Adrenal gland (tissue), 12 donors: ENCODE results near the gene ATP6V0A4. TPM values are rescaled to one million over a fixed set of nuclear protein-coding genes. Genes with fewer than 3 reads are reported as not detected.

Source experiments
- DNase-seq, 7 donors: peaks; one replicate each; pipeline ENCODE4 v3.0.0-alpha.2; 2019 to 2020
- H3K27ac ChIP-seq, 5 donors: fragments of 200-600 bp; sonication (generic) in 4 of 5; 1 replicate in 3 of 5; 2 replicates in 2 of 5; pipeline versions ENCODE4 v1.5.1 to v1.8.0; 2016 to 2020; ENCODE audit warnings: mild to moderate bottlenecking in 1 of 5
- H3K27me3 ChIP-seq: fragments of 200-600 bp; 2 replicates; pipeline ENCODE4 v1.8.0; 2021
- H3K36me3 ChIP-seq, 2 donors: fragments of 200-600 bp; replicated peaks in 1 of 2; 1 replicate in 1 of 2; 2 replicates in 1 of 2; pipeline versions ENCODE4 v1.5.1 to v1.8.0; 2018 to 2022
- H3K4me1 ChIP-seq, 2 donors: fragments of 200-600 bp; replicated peaks in 1 of 2; 1 replicate in 1 of 2; 2 replicates in 1 of 2; pipeline versions ENCODE4 v1.5.1 to v1.8.0; 2018 to 2021
- H3K4me3 ChIP-seq, 4 donors: fragments of 200-600 bp; sonication (generic) in 3 of 4; one replicate each; pipeline ENCODE4 v1.5.1; 2016 to 2018
- H3K9me3 ChIP-seq, 3 donors: fragments of 200-600 bp; sonication (generic) in 1 of 3; replicated peaks in 1 of 3; 1 replicate in 2 of 3; 2 replicates in 1 of 3; pipeline versions ENCODE4 v1.5.1 to v1.8.0; 2016 to 2021
- POLR2A ChIP-seq, 2 donors: fragments of 450-650 bp; IDR thresholded peaks; one replicate each; pipeline ENCODE4 v1.6.1; 2017; ENCODE audit warnings: antibody characterized with exemption in 2 of 2, mild to moderate bottlenecking in 2 of 2, moderate library complexity in 1 of 2
- WGBS, 4 donors: extraction: QIAGEN DNeasy Blood & Tissue Kit in 2 of 4; methylation state at CpG; one replicate each; pipeline versions ENCODE4 v1.1.5 to v1.1.7; 2013 to 2017; 5-methylcytosine and 5-hydroxymethylcytosine counted together
- intact Hi-C, 2 donors: fragments of 100-400 bp; cut with DNase I; formaldehyde crosslinking; loops; one replicate each; pipeline versions ENCODE4 v1.14.1 to v1.15.0; 2022 to 2023
- polyA plus RNA-seq, 3 donors: library from polyadenylated mRNA; stranded (reverse); fragments of 200-250 nt in 2 of 3; fragments of 350-450 nt in 1 of 3; fragmentation: Illumina TruSeq in 1 of 3; extraction: RNeasy Lipid Tissue Mini Kit (QIAGEN cat#74804) in 1 of 3; gene quantifications; one replicate each; pipeline ENCODE4 v1.2.3, GENCODE V29; 2013 to 2014
- total RNA-seq, 9 donors: library from RNA; depleted of rRNA in 4 of 9; stranded (reverse); fragments of >200 nt in 4 of 9; fragments of 120-200 nt in 1 of 9; fragmentation: NEBNext Ultra II Directional in 1 of 9; extraction: Animal tissue kit (Norgen Biotek cat#: 25700) in 1 of 9; gene quantifications; one replicate each; pipeline versions ENCODE4 v1.1.0 to v1.2.4, GENCODE V29; 2013 to 2023
- TF ChIP-seq, protein P1 (sequence below), 6 experiments: fragments of 450-650 bp in 4 of 6; fragments of 200-600 bp in 2 of 6; sonication (generic) in 1 of 6; IDR thresholded peaks; 1 replicate in 5 of 6; 2 replicates in 1 of 6; pipeline versions ENCODE4 v1.5.1 to v1.8.0; 2016 to 2021; ENCODE audit warnings: antibody characterized with exemption in 6 of 6, mild to moderate bottlenecking in 2 of 6, moderate library complexity in 1 of 6
- donor health status: healthy with polysubstance abuse.
- donor health status: Bipolar disorder and iron deficiency.
- donor health status: DM: yes; HTN: yes; CAD: no.
- donor health status: DM: no; HTN: no; CAD: no.
- donor health status: DM: no; HTN: no; CAD: no.
- donor health status: DM: yes; HTN: yes; CAD: no.

Gene ATP6V0A4
- total and polyA plus RNA-seq, 12 donors, result 0.22 TPM; not detected in 11

DNA sequence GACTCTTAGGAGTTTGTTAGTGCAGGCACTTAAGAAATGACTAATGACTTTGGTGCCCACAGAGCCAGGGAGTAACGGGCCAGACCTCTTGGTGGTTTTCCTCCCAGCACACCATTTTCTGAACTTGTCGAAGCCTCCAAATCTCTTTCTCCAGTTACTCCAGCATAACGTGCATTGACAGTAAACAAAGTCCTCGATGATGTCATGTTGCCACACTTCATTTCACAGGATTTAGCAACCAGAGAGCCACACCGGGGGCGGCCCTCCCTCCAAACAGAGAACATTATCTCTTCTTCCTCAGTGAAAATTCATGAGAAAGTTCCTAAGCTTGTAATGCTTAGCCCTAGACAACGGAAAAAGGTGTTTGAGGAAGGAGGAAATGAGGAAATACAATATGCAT lies 92.8 kb downstream of the ATP6V0A4 start:
- TF ChIP-seq POLR2A (IDR thresholded peaks at IDR 0.05), result no peak
- TF ChIP-seq, protein P1, sequence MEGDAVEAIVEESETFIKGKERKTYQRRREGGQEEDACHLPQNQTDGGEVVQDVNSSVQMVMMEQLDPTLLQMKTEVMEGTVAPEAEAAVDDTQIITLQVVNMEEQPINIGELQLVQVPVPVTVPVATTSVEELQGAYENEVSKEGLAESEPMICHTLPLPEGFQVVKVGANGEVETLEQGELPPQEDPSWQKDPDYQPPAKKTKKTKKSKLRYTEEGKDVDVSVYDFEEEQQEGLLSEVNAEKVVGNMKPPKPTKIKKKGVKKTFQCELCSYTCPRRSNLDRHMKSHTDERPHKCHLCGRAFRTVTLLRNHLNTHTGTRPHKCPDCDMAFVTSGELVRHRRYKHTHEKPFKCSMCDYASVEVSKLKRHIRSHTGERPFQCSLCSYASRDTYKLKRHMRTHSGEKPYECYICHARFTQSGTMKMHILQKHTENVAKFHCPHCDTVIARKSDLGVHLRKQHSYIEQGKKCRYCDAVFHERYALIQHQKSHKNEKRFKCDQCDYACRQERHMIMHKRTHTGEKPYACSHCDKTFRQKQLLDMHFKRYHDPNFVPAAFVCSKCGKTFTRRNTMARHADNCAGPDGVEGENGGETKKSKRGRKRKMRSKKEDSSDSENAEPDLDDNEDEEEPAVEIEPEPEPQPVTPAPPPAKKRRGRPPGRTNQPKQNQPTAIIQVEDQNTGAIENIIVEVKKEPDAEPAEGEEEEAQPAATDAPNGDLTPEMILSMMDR (IDR thresholded peaks at IDR 0.05), result no peak
- WGBS, 4 donors, result 64 to 73% (median 69%) methylated on average over 7 of the region's 7 CpGs
- H3K4me3 ChIP-seq, result no peak overlapping the region

DNA sequence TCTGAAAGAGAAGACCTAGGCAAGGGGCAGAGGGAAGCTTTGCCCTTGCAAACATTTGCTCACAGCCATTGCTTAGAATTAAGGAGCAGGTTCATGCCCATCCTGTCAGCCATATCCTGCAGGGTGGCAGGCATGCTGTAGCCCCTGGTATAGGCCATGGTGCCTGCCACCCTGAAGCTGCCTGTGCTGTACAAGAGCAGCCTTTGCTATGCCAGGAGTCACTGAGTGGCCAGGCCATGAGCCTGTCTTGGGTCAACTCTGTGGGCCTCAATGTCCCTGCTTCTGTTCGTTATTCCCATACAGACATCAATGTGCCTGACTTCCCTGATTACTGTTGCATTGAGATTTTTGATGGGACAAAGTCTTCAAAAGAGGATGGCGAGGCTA lies 96.5 kb downstream of the ATP6V0A4 start:
- Histone ChIP-seq H3K4me3 (no peak overlapping the region), H3K27ac (no peak overlapping the region), H3K27me3 (no peaks in the 10 kb centered on the region), H3K9me3 (no peaks in the 10 kb centered on the region), H3K36me3 (no peaks in the 10 kb centered on the region), H3K4me1 (peaks cover 0 to 4% of the 10 kb centered on the region in 2 donors)
- no peak for DNase-seq
- intact Hi-C loops, result no loop called here
- 78 to 94% (median 91%) methylated on average over 2 of the region's 2 CpGs for WGBS, 4 donors
- TF ChIP-seq POLR2A (IDR thresholded peaks at IDR 0.05), result no peak
- TF ChIP-seq, protein P1 (IDR thresholded peaks at IDR 0.05), result no peak

More for the DNA sequence above, 92.8 kb downstream of the ATP6V0A4 start:
- H3K36me3 ChIP-seq, result no peaks in the 10 kb centered on the region
- no peaks in the 10 kb centered on the region for H3K9me3 ChIP-seq
- H3K27ac ChIP-seq, result no peak overlapping the region
- H3K4me1 ChIP-seq, result peaks cover 0 to 4% of the 10 kb centered on the region in 2 donors
- DNase-seq, result no peak
- no peaks in the 10 kb centered on the region for H3K27me3 ChIP-seq
- intact Hi-C loops, result no loop called here

DNA sequence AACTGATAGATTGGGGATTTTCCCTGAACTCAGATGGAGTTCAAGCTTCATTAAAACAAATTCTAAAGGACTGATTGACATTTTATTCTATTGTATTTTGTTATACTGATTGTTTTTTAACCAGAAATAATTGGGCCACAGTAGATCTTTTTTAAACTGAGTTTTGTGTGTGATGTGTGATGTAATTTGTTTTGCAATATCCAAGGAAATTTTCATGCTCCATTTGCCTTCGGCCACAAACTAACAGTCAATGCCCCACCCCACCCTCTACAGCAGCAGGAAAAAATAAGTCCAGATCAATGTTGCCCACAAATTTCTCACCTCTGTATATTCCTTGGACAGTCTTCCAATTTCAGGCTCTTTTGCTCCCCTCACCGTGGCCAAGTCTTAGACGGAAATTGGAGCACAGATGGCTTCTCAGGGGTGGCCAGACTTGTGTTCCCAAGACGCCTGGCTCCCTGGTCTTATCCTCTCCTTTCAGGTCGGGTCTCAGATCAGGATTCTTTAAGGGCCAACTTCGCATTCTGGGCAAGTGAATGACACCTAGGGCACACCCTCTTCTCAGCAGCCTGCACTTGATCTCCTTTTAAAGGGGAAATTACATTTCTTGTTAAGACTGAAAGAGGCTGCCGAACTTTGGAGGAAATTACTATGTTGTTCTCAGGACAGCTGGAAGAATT lies 97.0 kb downstream of the ATP6V0A4 start, which contains the start of gene SVOPL:
SVOPL (minus strand) TSS at position 506 of the 680 bp plus-strand sequence. CDS start 22,317 bp downstream, outside the sequence.
- H3K4me1 ChIP-seq, result peaks cover 0 to 3% of the 10 kb centered on the region in 2 donors
- no peak for DNase-seq
- intact Hi-C loops, result no loop called here
- 71 to 83% (median 78%) methylated on average over 7 of the region's 7 CpGs for WGBS, 4 donors
- H3K36me3 ChIP-seq, result no peaks in the 10 kb centered on the region
- no peak for TF ChIP-seq POLR2A (IDR thresholded peaks at IDR 0.05)
- TF ChIP-seq, protein P1 (IDR thresholded peaks at IDR 0.05), result no peak
- no peak within 1 kb of the TSS for H3K27ac ChIP-seq
- no peak within 1 kb of the TSS for H3K4me3 ChIP-seq
- H3K27me3 ChIP-seq, result no peaks in the 10 kb centered on the region
- no peaks in the 10 kb centered on the region for H3K9me3 ChIP-seq

DNA sequence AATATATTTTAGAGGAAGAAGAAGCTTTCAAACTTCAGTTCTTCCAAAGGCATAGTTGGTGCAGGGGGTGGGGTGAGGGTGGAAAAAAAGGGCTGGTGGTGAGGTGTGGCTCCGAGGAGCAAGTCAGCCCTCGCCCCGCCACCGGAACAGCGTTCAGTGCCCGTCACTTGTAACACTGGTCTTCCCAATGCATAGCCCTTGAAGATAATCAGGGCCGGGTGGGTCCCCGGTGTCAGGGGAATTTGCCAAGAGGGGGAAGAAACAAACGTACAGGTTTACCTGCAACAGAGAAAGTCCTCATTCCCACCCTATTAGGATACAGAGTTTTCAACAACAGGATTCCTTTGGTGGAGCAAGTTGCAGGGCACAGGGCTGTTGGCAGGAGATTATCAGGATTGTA lies 98.3 kb downstream of the ATP6V0A4 start:
- no peak for DNase-seq
- 86 to 90% (median 87%) methylated on average over 9 of the region's 9 CpGs for whole genome bisulfite sequencing, 4 donors
- TF ChIP-seq POLR2A (IDR thresholded peaks at IDR 0.05), result no peak
- TF ChIP-seq, protein P1 (IDR thresholded peaks at IDR 0.05), result no peak

More for the DNA sequence above, 98.3 kb downstream of the ATP6V0A4 start:
- H3K27me3 ChIP-seq, result no peaks in the 10 kb centered on the region
- no peak overlapping the region for H3K27ac ChIP-seq
- no peaks in the 10 kb centered on the region for H3K36me3 ChIP-seq
- no peaks in the 10 kb centered on the region for H3K9me3 ChIP-seq
- intact Hi-C loops, result no loop called here
- no peak overlapping the region for H3K4me3 ChIP-seq
- H3K4me1 ChIP-seq, result no peaks in the 10 kb centered on the region
